DOHH2 (cell line): ENCODE data around the gene GLS2.
"Not testable (repeated sequence)": the region's sequence is repeated elsewhere in the genome, so short reads cannot be mapped to it uniquely, and the experiment has no call there.

Experiments
- H3F3A ChIP-seq: fragments of 200-600 bp; sonication (generic), shearing (Covaris generic); 2 replicates; pipeline ENCODE4 v1.6.0; 2016; ENCODE audit warnings: antibody characterized with exemption, mild to moderate bottlenecking; ENCODE audit not compliant: control insufficient read depth, insufficient read depth
- H3K27ac ChIP-seq: fragments of 200-600 bp; sonication (generic); 2 replicates; pipeline ENCODE4 v1.5.1; 2014; ENCODE audit warnings: low read depth, mild to moderate bottlenecking, low read length, moderate library complexity
- H3K27me3 ChIP-seq: fragments of 200-600 bp; sonication (generic); 2 replicates; pipeline ENCODE4 v1.6.1; 2014; ENCODE audit warnings: mild to moderate bottlenecking, low read length, mixed read lengths; ENCODE audit not compliant: control insufficient read depth
- H3K36me3 ChIP-seq: fragments of 200-600 bp; sonication (generic); 2 replicates; pipeline ENCODE4 v1.6.1; 2014; ENCODE audit warnings: mild to moderate bottlenecking, low read length, moderate library complexity, mixed read lengths; ENCODE audit not compliant: control insufficient read depth
- H3K4me1 ChIP-seq: fragments of 200-600 bp; sonication (generic); 2 replicates; pipeline ENCODE4 v1.6.1; 2014; ENCODE audit warnings: mild to moderate bottlenecking, low read length, mixed read lengths; ENCODE audit not compliant: control insufficient read depth
- H3K4me2 ChIP-seq: fragments of 200-600 bp; sonication (generic); 2 replicates; pipeline ENCODE4 v1.6.0; 2014; ENCODE audit warnings: mild to moderate bottlenecking, low read length, moderate library complexity
- H3K4me3 ChIP-seq: fragments of 200-600 bp; sonication (generic); 2 replicates; pipeline ENCODE4 v1.5.1; 2014; ENCODE audit warnings: mild to moderate bottlenecking, low read length, mixed read lengths
- H3K79me2 ChIP-seq: fragments of 200-600 bp; sonication (generic); 2 replicates; pipeline ENCODE4 v1.6.1; 2014; ENCODE audit warnings: mild to moderate bottlenecking, low read length, mixed read lengths; ENCODE audit not compliant: control insufficient read depth
- H3K9me2 ChIP-seq: fragments of 200-600 bp; sonication (generic); replicated peaks from 2 replicates; pipeline ENCODE4 v1.6.1; 2014; ENCODE audit warnings: mild to moderate bottlenecking, low read length, mixed read lengths; ENCODE audit not compliant: control insufficient read depth
- H3K9me3 ChIP-seq: fragments of 200-600 bp; sonication (generic); 2 replicates; pipeline ENCODE4 v1.6.1; 2014; ENCODE audit warnings: antibody characterized with exemption, low read length, mixed read lengths; ENCODE audit not compliant: control insufficient read depth, insufficient read depth
- H4K20me1 ChIP-seq: fragments of 200-600 bp; sonication (generic); 2 replicates; pipeline ENCODE4 v1.6.0; 2014; ENCODE audit warnings: low read depth, mild to moderate bottlenecking, antibody characterized with exemption, low read length, moderate library complexity; ENCODE audit not compliant: control insufficient read depth, insufficient read depth
- EZH2phosphoT487 ChIP-seq: fragments of 200-600 bp; sonication (generic); IDR thresholded peaks from 2 replicates; pipeline ENCODE4 v1.6.1; 2017; ENCODE audit warnings: borderline replicate concordance, mild to moderate bottlenecking, antibody characterized with exemption, low read length, moderate library complexity, mixed read lengths
- TF ChIP-seq, protein P1 (sequence below): fragments of 200-600 bp; sonication (generic); IDR thresholded peaks from one replicate; pipeline ENCODE4 v1.5.1; 2014; ENCODE audit warnings: antibody characterized with exemption, mild to moderate bottlenecking, low read depth, low read length; ENCODE audit not compliant: poor library complexity, severe bottlenecking

Gene GLS2

DNA sequence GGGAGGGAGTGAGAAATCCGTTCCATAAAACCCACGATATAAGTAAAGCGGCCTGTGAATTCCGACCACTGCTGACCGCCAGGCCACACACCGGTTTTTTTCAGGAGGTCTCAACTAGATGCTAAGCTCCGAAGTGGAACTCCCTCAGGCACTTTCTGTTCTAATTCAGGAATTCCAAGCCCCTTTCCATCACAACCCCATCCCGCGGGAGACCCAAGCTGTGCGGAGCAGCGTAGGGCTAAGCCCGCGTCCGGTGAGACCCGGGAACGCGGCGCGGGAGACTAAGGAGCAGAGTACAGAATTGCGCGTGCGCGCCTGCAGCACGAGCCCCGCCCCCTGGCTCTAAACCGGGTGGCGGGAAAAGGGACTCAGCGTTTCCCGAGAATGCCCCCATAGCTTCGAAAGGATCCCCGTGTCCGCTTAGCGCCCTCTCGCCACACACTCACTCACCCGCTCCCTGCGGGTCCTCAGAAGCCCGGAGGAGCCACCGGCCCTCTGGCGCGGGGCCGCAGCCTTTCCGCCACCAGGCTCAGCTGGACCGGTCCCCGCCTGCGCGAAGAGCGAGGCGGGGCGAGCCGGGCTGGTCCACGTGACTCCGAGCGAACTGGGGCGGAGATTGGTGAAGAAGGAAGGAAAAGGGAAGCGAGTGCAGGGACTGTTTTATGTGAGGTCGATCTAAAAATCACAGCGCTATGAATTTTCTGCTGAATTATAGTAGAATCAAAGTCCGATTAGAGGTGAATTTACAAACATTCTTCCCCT, 38.9 kb downstream of the GLS2 start, which contains the start of gene TIMELESS:
TIMELESS (minus strand) TSS at position 567 of the 762 bp plus-strand sequence. CDS start 15,256 bp downstream, outside the sequence.
- Histone ChIP-seq H3K27ac (peak within 1 kb of the TSS; percentile 86), H3K4me1 (peaks cover 28% of the 10 kb centered on the region), H3K79me2 (peaks cover 45% of the 10 kb centered on the region), H3K9me3 (no peaks in the 10 kb centered on the region), H3K27me3 (no peaks in the 10 kb centered on the region), H3K36me3 (peaks cover 28% of the 10 kb centered on the region), H4K20me1 (no peaks in the 10 kb centered on the region), H3F3A (no peaks in the 10 kb centered on the region), H3K4me2 (peak within 1 kb of the TSS; percentile 81), H3K4me3 (peak within 1 kb of the TSS; percentile 81), H3K9me2 (no peaks in the 10 kb centered on the region)
- no peak for TF ChIP-seq EZH2phosphoT487
- TF ChIP-seq, protein P1, sequence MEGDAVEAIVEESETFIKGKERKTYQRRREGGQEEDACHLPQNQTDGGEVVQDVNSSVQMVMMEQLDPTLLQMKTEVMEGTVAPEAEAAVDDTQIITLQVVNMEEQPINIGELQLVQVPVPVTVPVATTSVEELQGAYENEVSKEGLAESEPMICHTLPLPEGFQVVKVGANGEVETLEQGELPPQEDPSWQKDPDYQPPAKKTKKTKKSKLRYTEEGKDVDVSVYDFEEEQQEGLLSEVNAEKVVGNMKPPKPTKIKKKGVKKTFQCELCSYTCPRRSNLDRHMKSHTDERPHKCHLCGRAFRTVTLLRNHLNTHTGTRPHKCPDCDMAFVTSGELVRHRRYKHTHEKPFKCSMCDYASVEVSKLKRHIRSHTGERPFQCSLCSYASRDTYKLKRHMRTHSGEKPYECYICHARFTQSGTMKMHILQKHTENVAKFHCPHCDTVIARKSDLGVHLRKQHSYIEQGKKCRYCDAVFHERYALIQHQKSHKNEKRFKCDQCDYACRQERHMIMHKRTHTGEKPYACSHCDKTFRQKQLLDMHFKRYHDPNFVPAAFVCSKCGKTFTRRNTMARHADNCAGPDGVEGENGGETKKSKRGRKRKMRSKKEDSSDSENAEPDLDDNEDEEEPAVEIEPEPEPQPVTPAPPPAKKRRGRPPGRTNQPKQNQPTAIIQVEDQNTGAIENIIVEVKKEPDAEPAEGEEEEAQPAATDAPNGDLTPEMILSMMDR: no peak

DNA sequence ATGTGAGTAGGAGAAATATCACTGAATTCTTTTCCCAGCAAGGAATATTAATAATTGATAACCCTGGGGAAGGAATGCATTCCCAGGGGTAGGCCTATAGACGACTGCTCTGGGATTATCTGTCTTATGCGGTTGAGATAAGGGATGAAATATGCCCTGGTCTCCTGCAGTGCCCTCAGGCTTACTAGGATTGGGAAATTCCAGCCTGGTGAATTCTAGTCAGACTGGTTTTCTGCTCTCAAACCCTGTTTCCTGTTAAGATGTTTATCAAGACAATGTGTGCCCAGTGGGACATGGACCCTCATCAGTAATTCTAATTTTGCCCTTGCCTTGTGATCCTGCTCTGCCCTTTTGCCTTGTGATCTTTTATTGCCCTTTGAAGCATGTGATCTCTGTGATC, 44.8 kb downstream of the GLS2 start:
- H3K4me3 ChIP-seq, H3K27ac ChIP-seq, H3K9me2 ChIP-seq, H3K4me2 ChIP-seq, H3F3A ChIP-seq, H3K9me3 ChIP-seq, H4K20me1 ChIP-seq, H3K27me3 ChIP-seq: not testable (repeated sequence)
- Histone ChIP-seq H3K4me1 (peaks cover 36% of the 10 kb centered on the region), H3K79me2 (peaks cover 96% of the 10 kb centered on the region), H3K36me3 (peaks cover 47% of the 10 kb centered on the region)

DNA sequence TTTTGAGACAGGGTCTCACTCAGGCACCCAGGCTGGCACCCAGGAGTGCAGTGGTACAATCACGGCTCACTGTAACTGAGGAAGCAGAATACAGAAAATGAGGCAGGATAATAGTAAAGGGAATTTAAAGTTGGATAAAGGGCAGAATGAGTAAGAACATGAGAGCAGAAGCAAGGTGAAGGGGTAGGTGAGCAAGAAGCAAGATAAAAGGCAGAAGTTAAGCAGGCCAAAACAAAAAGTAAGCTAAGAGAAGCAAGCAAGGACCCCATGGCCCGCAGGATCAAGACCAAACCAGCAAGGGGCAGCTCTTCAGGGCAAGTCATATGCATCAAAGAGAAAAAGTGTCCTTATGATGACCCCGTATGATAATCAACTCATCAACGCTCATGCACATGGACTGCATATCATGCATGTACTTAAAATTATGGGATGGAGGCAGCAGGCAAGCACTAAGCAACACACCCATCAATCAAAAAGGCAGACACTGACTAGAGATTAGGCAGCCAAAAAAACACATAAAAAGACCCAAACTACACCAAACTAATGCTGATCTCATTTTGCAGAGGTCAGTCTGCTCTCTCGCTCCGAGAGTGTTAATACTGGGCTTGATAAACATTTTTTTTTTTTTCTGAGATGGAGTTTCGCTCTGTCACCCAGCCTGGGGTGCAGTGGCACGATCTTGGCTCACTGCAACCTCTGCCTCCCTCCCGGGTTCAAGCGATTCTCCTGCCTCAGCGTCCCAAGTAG, 50.4 kb downstream of the GLS2 start:
- no peak overlapping the region for H3K4me3 ChIP-seq
- no peak overlapping the region for H3K4me2 ChIP-seq
- no peak for TF ChIP-seq EZH2phosphoT487
- TF ChIP-seq, protein P1: no peak
- peaks cover 47% of the 10 kb centered on the region for H3K36me3 ChIP-seq
- H3K4me1 ChIP-seq: peaks cover 21% of the 10 kb centered on the region
- H3K27ac ChIP-seq: no peak overlapping the region
- H3K9me3 ChIP-seq: no peaks in the 10 kb centered on the region
- no peaks in the 10 kb centered on the region for H3K27me3 ChIP-seq
- H3F3A ChIP-seq: no peaks in the 10 kb centered on the region; the same call in 1 of the 2 replicates
- H3K79me2 ChIP-seq: peaks cover 92% of the 10 kb centered on the region
- H3K9me2 ChIP-seq: no peaks in the 10 kb centered on the region
- no peaks in the 10 kb centered on the region for H4K20me1 ChIP-seq

DNA sequence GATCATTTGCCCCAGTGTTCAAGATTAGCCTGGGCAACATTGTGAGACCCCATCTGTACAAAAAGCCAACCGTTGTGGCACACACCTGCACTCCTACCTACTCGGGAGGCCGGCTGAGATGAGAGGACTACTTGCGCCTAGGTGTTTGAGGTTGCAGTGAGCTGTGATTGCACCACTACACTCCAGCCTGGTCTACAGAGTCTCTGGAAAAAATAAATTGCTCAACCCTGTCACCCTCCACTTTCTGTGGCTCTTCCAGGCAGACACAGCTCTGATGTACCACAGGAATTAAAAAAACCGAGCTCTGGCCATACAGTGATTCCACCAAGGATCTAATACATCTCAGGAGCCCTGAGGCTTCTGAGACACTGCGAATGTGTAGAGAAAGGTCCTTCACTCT, 53.1 kb downstream of the GLS2 start:
- Histone ChIP-seq H3K4me1 (no peaks in the 10 kb centered on the region), H3F3A (no peaks in the 10 kb centered on the region), H3K36me3 (peaks cover 53% of the 10 kb centered on the region), H3K27ac (no peak overlapping the region), H3K4me2 (no peak overlapping the region), H3K4me3 (no peak overlapping the region), H4K20me1 (no peaks in the 10 kb centered on the region), H3K9me3 (no peaks in the 10 kb centered on the region), H3K79me2 (peaks cover 64% of the 10 kb centered on the region), H3K9me2 (no peaks in the 10 kb centered on the region), H3K27me3 (no peaks in the 10 kb centered on the region)
- no peak for TF ChIP-seq EZH2phosphoT487
- TF ChIP-seq, protein P1: no peak
